GM12873 (cell line): Measurements from ENCODE around the gene HIPK4.

ENCODE experiments used
- CTCF ChIP-seq: IDR thresholded peaks from 2 replicates; pipeline ENCODE4 v1.5.1; 2012; ENCODE audit warnings: low read depth, mild to moderate bottlenecking, moderate library complexity, low read length, control low read depth; ENCODE audit not compliant: insufficient read depth; ENCODE audit errors: missing control alignments

Gene HIPK4

GRCh38 chr19:40423938-40424337 lies 34.0 kb upstream of the HIPK4 start:
- no peak for TF ChIP-seq CTCF

- TF ChIP-seq CTCF: no peak
Measured at GRCh38 chr19:40422748-40423566, 33.0 kb upstream of the HIPK4 start.

GRCh38 chr19:40421993-40422747 lies 32.2 kb upstream of the HIPK4 start:
- no peak for TF ChIP-seq CTCF

- TF ChIP-seq CTCF: peak; percentile 97
Measured at GRCh38 chr19:40420766-40421765, 31.1 kb upstream of the HIPK4 start.

GRCh38 chr19:40420451-40420765 lies 30.4 kb upstream of the HIPK4 start:
- TF ChIP-seq CTCF: no peak

- TF ChIP-seq CTCF: no peak
Measured at GRCh38 chr19:40419780-40420179, 29.8 kb upstream of the HIPK4 start.
